HCT116 (cell line): ENCODE results near the gene ZNF580. TPM values are rescaled to one million over a fixed set of nuclear protein-coding genes. Genes with fewer than 3 reads are reported as not detected.

Source experiments
- ATAC-seq: fragments of 200-7000 bp; cut with Tn5 transposase; 2 replicates; pipeline ENCODE4 v1.9.1; 2020; ENCODE audit warnings: mild to moderate bottlenecking, moderate library complexity
- BruUV-seq: library from RNA; stranded (reverse); fragments of 400-500 nt; replicated peaks from 2 replicates; lab custom pipeline; 2021; lab: Mats Ljungman, UMichigan
- CTCF ChIA-PET: fragments of 300-600 bp; sonication (Branson Sonifier 250); formaldehyde crosslinking; loops from one replicate; lab custom pipeline; 2021; ENCODE audit warnings: antibody characterized with exemption; lab: Charles Lee
- POLR2A ChIA-PET: fragments of 300-600, 350-600 bp; sonication (Branson Sonifier 250); formaldehyde crosslinking; loops from one replicate; lab custom pipeline; 2021; ENCODE audit warnings: antibody characterized with exemption; lab: Charles Lee
- RAD21 ChIA-PET, 2 experiments: fragments of 300-600 bp; sonication (Branson Sonifier 250); formaldehyde crosslinking; loops; one replicate each; lab custom pipeline; 2023; ENCODE audit warnings: low total read pairs in 2 of 2; ENCODE audit not compliant: uncharacterized antibody in 2 of 2, unreplicated experiment in 2 of 2, low non-redundant PET in 1 of 2; lab: Charles Lee
- DNase-seq: peaks from one replicate; pipeline ENCODE4 v3.0.0-alpha.2; 2010; ENCODE audit warnings: low read depth, low spot score
- H2AFZ ChIP-seq: fragments of 200-600 bp; shearing (Covaris generic), sonication (generic); 2 replicates; pipeline ENCODE4 v1.6.1; 2017; ENCODE audit warnings: low read depth, mixed run types, mixed read lengths, antibody characterized with exemption, low read length; ENCODE audit not compliant: poor library complexity, severe bottlenecking
- H3K27ac ChIP-seq: 2 replicates; pipeline ENCODE4 v1.5.1; 2012; ENCODE audit warnings: low read depth, low read length
- H3K27me3 ChIP-seq: fragments of 200-600 bp; sonication (generic); 2 replicates; pipeline ENCODE4 v1.6.1; 2016; ENCODE audit warnings: mixed run types, low read length, mixed read lengths; ENCODE audit not compliant: insufficient read depth
- H3K36me3 ChIP-seq, 2 experiments: fragments of 200-500 bp in 1 of 2; fragments of 200-600 bp in 1 of 2; sonication (Bioruptor generic) in 1 of 2; sonication (generic) in 1 of 2; 2 replicates each; pipeline versions ENCODE4 v1.5.1 to v1.6.1; 2014 to 2016; ENCODE audit warnings: low read length in 2 of 2, inconsistent platforms in 1 of 2, mixed read lengths in 1 of 2, mixed run types in 1 of 2; ENCODE audit not compliant: insufficient read depth in 2 of 2, control insufficient read depth in 1 of 2
- H3K4me1 ChIP-seq, 2 experiments: fragments of 200-600 bp in 1 of 2; sonication (generic) in 1 of 2; 2 replicates each; pipeline versions ENCODE4 v1.5.1 to v1.6.1; 2012 to 2017; ENCODE audit warnings: low read length in 2 of 2, inconsistent platforms in 1 of 2, mild to moderate bottlenecking in 1 of 2, mixed read lengths in 1 of 2, mixed run types in 1 of 2, moderate library complexity in 1 of 2; ENCODE audit not compliant: insufficient read depth in 2 of 2, control insufficient read depth in 1 of 2
- H3K4me2 ChIP-seq: fragments of 200-600 bp; sonication (generic); 2 replicates; pipeline ENCODE4 v1.6.1; 2017; ENCODE audit warnings: mixed run types, low read length, mixed read lengths
- H3K4me3 ChIP-seq, 2 experiments: fragments of 200-600 bp in 1 of 2; sonication (generic) in 1 of 2; replicated peaks in 1 of 2; 2 replicates each; pipeline ENCODE4 v1.5.1; 2011 to 2016; ENCODE audit warnings: low read length in 2 of 2, control low read depth in 1 of 2, low read depth in 1 of 2, mild to moderate bottlenecking in 1 of 2, mixed read lengths in 1 of 2, mixed run types in 1 of 2
- H3K79me2 ChIP-seq: fragments of 200-600 bp; sonication (generic); 2 replicates; pipeline ENCODE4 v1.6.1; 2017; ENCODE audit warnings: mild to moderate bottlenecking, mixed run types, low read length, moderate library complexity, mixed read lengths; ENCODE audit not compliant: insufficient read depth
- H3K9ac ChIP-seq: fragments of 200-600 bp; sonication (generic); 2 replicates; pipeline ENCODE4 v1.6.1; 2016; ENCODE audit warnings: low read length, mixed read lengths
- H3K9me2 ChIP-seq: fragments of 200-600 bp; sonication (generic), shearing (Covaris generic); 2 replicates; pipeline ENCODE4 v1.6.1; 2017; ENCODE audit warnings: mixed run types, mild to moderate bottlenecking, moderate library complexity; ENCODE audit not compliant: insufficient read depth
- H3K9me3 ChIP-seq, 2 experiments: fragments of 200-500 bp in 1 of 2; fragments of 200-600 bp in 1 of 2; sonication (Bioruptor generic) in 1 of 2; sonication (generic) in 1 of 2; 2 replicates each; pipeline ENCODE4 v1.6.1; 2014 to 2017; ENCODE audit warnings: low read length in 2 of 2, mixed read lengths in 2 of 2, inconsistent platforms in 1 of 2, low read depth in 1 of 2, mild to moderate bottlenecking in 1 of 2, mixed run types in 1 of 2, moderate library complexity in 1 of 2; ENCODE audit not compliant: control insufficient read depth in 1 of 2, insufficient read depth in 1 of 2
- H4K20me1 ChIP-seq: fragments of 200-600 bp; sonication (generic), shearing (Covaris generic); 2 replicates; pipeline ENCODE4 v1.6.1; 2017; ENCODE audit warnings: mixed run types, mild to moderate bottlenecking, moderate library complexity; ENCODE audit not compliant: insufficient read depth
- CBX3 ChIP-seq: IDR thresholded peaks from 2 replicates; pipeline ENCODE4 v1.6.1; 2012; ENCODE audit warnings: low read depth
- EGR1 ChIP-seq: IDR thresholded peaks from 2 replicates; pipeline ENCODE4 v1.6.1; 2012; ENCODE audit warnings: low read depth
- EZH2 ChIP-seq: fragments of 200-600 bp; sonication (generic); IDR thresholded peaks from 2 replicates; pipeline ENCODE4 v1.6.1; 2017; ENCODE audit warnings: antibody characterized with exemption, mixed run types
- FOSL1 ChIP-seq: IDR thresholded peaks from 2 replicates; pipeline ENCODE4 v1.6.1; 2012; ENCODE audit warnings: low read depth
- JUND ChIP-seq: IDR thresholded peaks from 2 replicates; pipeline ENCODE4 v1.6.1; 2012
- SP1 ChIP-seq: IDR thresholded peaks from 2 replicates; pipeline ENCODE4 v1.6.1; 2012; ENCODE audit warnings: low read depth
- SRF ChIP-seq: IDR thresholded peaks from 2 replicates; pipeline ENCODE4 v1.6.1; 2012; ENCODE audit warnings: low read depth
- YY1 ChIP-seq: IDR thresholded peaks from 2 replicates; pipeline ENCODE4 v1.6.1; 2011; ENCODE audit warnings: low read length, low read depth, moderate library complexity, mild to moderate bottlenecking; ENCODE audit not compliant: insufficient replicate concordance; ENCODE audit errors: extremely low read depth
- ZFX ChIP-seq: fragments of 450-650 bp; IDR thresholded peaks from 2 replicates; pipeline ENCODE4 v1.6.1; 2017
- intact Hi-C: fragments of 100-400 bp; cut with micrococcal nuclease; formaldehyde crosslinking; loops from 2 replicates; pipeline ENCODE4 v1.10.0; 2022
- total RNA-seq: library from RNA; stranded (reverse); gene quantifications from one replicate; pipeline ENCODE4 v1.2.1, GENCODE V29; 2021; ENCODE audit not compliant: unreplicated experiment
- TF ChIP-seq, protein P1 (sequence below): IDR thresholded peaks from 2 replicates; pipeline ENCODE4 v1.6.1; 2012
- TF ChIP-seq, protein P2 (sequence below): IDR thresholded peaks from 2 replicates; pipeline ENCODE4 v1.6.1; 2012

The ZNF580 gene
- total RNA-seq, 1 experiment from 2014 or later = 36.7 TPM

DNA sequence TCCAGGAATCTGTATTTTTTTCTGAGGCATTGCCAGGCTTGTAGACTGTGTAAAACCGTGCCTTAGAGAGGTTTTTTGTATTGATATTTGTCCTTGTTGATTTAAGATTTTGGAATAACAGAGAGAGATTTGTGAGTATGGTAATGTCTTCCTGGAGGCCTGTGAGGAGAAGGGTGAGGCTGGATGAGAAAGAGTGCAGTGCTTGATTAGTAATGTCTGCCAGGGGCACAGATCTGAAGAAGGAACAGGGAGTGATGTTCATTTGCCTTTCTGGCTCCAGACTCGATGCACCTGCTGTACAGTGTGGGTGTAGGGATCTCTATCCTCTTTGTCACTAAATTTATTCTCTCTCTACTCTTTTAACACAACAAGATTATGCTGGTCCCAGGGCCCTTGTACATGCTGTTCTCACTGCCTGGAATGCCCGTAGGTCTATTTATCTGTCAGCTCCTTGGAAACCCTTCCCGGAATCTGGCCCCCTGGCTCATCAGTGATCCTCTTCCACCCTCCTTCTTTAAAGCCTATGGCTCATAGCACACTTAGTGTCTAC, 45.7 kb upstream of the ZNF580 start (continued):
- TF ChIP-seq SP1 = no peak
- TF ChIP-seq EGR1 = no peak
- TF ChIP-seq, protein P1, sequence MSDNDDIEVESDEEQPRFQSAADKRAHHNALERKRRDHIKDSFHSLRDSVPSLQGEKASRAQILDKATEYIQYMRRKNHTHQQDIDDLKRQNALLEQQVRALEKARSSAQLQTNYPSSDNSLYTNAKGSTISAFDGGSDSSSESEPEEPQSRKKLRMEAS = no peak
- TF ChIP-seq, protein P2, sequence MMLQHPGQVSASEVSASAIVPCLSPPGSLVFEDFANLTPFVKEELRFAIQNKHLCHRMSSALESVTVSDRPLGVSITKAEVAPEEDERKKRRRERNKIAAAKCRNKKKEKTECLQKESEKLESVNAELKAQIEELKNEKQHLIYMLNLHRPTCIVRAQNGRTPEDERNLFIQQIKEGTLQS = no peak
- TF ChIP-seq YY1 = no peak
- no peak for TF ChIP-seq EZH2
- no peak for TF ChIP-seq CBX3
- TF ChIP-seq FOSL1 = no peak

GRCh38 chr19:55596304-55596703, 44.5 kb upstream of the ZNF580 start:
- TF ChIP-seq SRF (no peak), ZFX (no peak), JUND (no peak)
- TF ChIP-seq, all 23 proteins: peak for 0
- Histone ChIP-seq H3K4me1 (peaks cover 12 to 21% of the 10 kb centered on the region in 2 experiments; a peak in 3 of 4 replicates), H3K36me3 (peaks cover 3 to 15% of the 10 kb centered on the region in 2 experiments), H3K9ac (no peak overlapping the region), H2AFZ (no peak overlapping the region), H3K4me3 (no peak overlapping the region), H3K27me3 (no peaks in the 10 kb centered on the region), H3K4me2 (no peak overlapping the region), H3K9me2 (no peaks in the 10 kb centered on the region), H3K79me2 (peaks cover 4% of the 10 kb centered on the region; the same call in 1 of the 2 replicates), H3K27ac (no peak overlapping the region), H3K9me3 (no peaks in the 10 kb centered on the region), H4K20me1 (no peaks in the 10 kb centered on the region)
- POLR2A ChIA-PET = no interaction called here
- CTCF ChIA-PET = no interaction called here
- RAD21 ChIA-PET = no interaction called here
- BruUV-seq = no TSS peak
- ATAC-seq (no peak), DNase-seq (no peak)
- intact Hi-C loops = no loop called here
